Esophagus muscularis mucosa (tissue), 4 donors: ENCODE measurements around the gene FOSL2. TPM values are rescaled to one million over a fixed set of nuclear protein-coding genes. Genes with fewer than 3 reads are reported as not detected.

Experiments used
- DNase-seq: peaks from one replicate; pipeline ENCODE4 v3.0.0-alpha.2; 2017; ENCODE audit errors: extremely low spot score
- H3K27ac ChIP-seq, 4 donors: fragments of 200-600 bp; sonication (generic); replicated peaks in 1 of 4; 1 replicate in 3 of 4; 2 replicates in 1 of 4; pipeline ENCODE4 v1.5.1; 2016 to 2019; ENCODE audit warnings: mild to moderate bottlenecking in 1 of 4
- H3K27me3 ChIP-seq, 4 donors: fragments of 200-600 bp; sonication (generic); one replicate each; pipeline versions ENCODE4 v1.5.1 to v1.6.0; 2016 to 2019
- H3K36me3 ChIP-seq, 4 donors: fragments of 200-600 bp; sonication (generic); one replicate each; pipeline ENCODE4 v1.5.1; 2016 to 2019
- H3K4me1 ChIP-seq, 4 donors: fragments of 200-600 bp; sonication (generic); one replicate each; pipeline ENCODE4 v1.5.1; 2016 to 2019
- H3K4me3 ChIP-seq, 4 donors: fragments of 200-600 bp; sonication (generic); 1 replicate in 2 of 4; 2 replicates in 2 of 4; pipeline ENCODE4 v1.5.1; 2016 to 2019; ENCODE audit warnings: mild to moderate bottlenecking in 4 of 4, moderate library complexity in 1 of 4
- H3K9me3 ChIP-seq, 4 donors: fragments of 200-600 bp; sonication (generic); 1 replicate in 3 of 4; 2 replicates in 1 of 4; pipeline ENCODE4 v1.5.1; 2016 to 2019
- CTCF ChIP-seq, 3 experiments: fragments of 200-600 bp in 2 of 3; fragments of 450-650 bp in 1 of 3; sonication (generic) in 2 of 3; IDR thresholded peaks; one replicate each; pipeline ENCODE4 v1.5.1; 2017 to 2019; ENCODE audit warnings: antibody characterized with exemption in 3 of 3, mild to moderate bottlenecking in 2 of 3, moderate library complexity in 1 of 3
- EP300 ChIP-seq: sonication (generic); formaldehyde crosslinking; IDR thresholded peaks from one replicate; pipeline ENCODE4 v1.6.1; 2017; ENCODE audit warnings: antibody characterized with exemption
- POLR2A ChIP-seq: fragments of 450-650 bp; IDR thresholded peaks from one replicate; pipeline ENCODE4 v1.6.1; 2017; ENCODE audit warnings: antibody characterized with exemption, moderate library complexity, mild to moderate bottlenecking, low read depth
- POLR2AphosphoS5 ChIP-seq, 2 donors: sonication (generic); formaldehyde crosslinking; IDR thresholded peaks; one replicate each; pipeline ENCODE4 v1.6.1; 2017; ENCODE audit warnings: antibody characterized with exemption in 2 of 2
- WGBS: methylation state at CpG from one replicate; pipeline ENCODE4 v1.1.5; 2018; 5-methylcytosine and 5-hydroxymethylcytosine counted together
- intact Hi-C: fragments of 100-400 bp; cut with DNase I; formaldehyde crosslinking; loops from one replicate; pipeline ENCODE4 v1.15.1; 2023
- total RNA-seq, 4 donors: library from RNA; depleted of rRNA; stranded (reverse); fragments of >200 nt; gene quantifications; one replicate each; pipeline versions ENCODE4 v1.1.0 to v1.2.1, GENCODE V29; 2016

FOSL2 gene
- total RNA-seq, 4 donors from 2014 or later, result 68.9 to 332 (median 176) TPM

- DNase-seq, result no peak
- TF ChIP-seq POLR2AphosphoS5 (IDR thresholded peaks at IDR 0.05) (peak in 1 of 2 donors; percentile 3), CTCF (IDR thresholded peaks at IDR 0.05) (no peak)
- Histone ChIP-seq H3K27ac (peak overlapping the region; percentile 73 to 83 (median 82)), H3K9me3 (no peaks in the 10 kb centered on the region), H3K27me3 (no peaks in the 10 kb centered on the region), H3K4me1 (peaks cover 20 to 22% (median 21%) of the 10 kb centered on the region in 4 donors), H3K4me3 (no peak overlapping the region), H3K36me3 (no peaks in the 10 kb centered on the region)
- 93% methylated on average over 3 of the region's 6 CpGs for WGBS
- intact Hi-C loops, result no loop called here
Measured at GRCh38 chr2:28355521-28356094, 37.0 kb upstream of the FOSL2 start.

GRCh38 chr2:28356095-28356911, 36.4 kb upstream of the FOSL2 start:
- Histone ChIP-seq H3K27me3 (no peaks in the 10 kb centered on the region), H3K9me3 (no peaks in the 10 kb centered on the region), H3K4me3 (no peak overlapping the region), H3K27ac (peak overlapping the region; percentile 73 to 83 (median 82)), H3K4me1 (peaks cover 20 to 22% (median 21%) of the 10 kb centered on the region in 4 donors), H3K36me3 (no peaks in the 10 kb centered on the region)
- DNase-seq, result peak; percentile 96
- TF ChIP-seq POLR2AphosphoS5 (IDR thresholded peaks at IDR 0.05) (peak; percentile 69 to 84), EP300 (no peak)
- intact Hi-C loops, result no loop called here
- WGBS, result 12% methylated on average over 10 of the region's 17 CpGs

GRCh38 chr2:28357055-28357454, 35.6 kb upstream of the FOSL2 start:
- TF ChIP-seq POLR2A (no peak), EP300 (no peak), POLR2AphosphoS5 (IDR thresholded peaks at IDR 0.05) (no peak), CTCF (IDR thresholded peaks at IDR 0.05) (no peak)
- H3K4me3 ChIP-seq, result no peak overlapping the region
- intact Hi-C loops, result no loop called here

GRCh38 chr2:28357948-28358667, 34.5 kb upstream of the FOSL2 start:
- Histone ChIP-seq H3K27me3 (no peaks in the 10 kb centered on the region), H3K4me3 (no peak overlapping the region), H3K36me3 (no peaks in the 10 kb centered on the region), H3K27ac (no peak overlapping the region), H3K9me3 (no peaks in the 10 kb centered on the region), H3K4me1 (peaks cover 20 to 22% (median 21%) of the 10 kb centered on the region in 4 donors)
- intact Hi-C loops, result no loop called here
- no peak for TF ChIP-seq POLR2A
- no peak for TF ChIP-seq CTCF (IDR thresholded peaks at IDR 0.05)
- TF ChIP-seq POLR2AphosphoS5 (IDR thresholded peaks at IDR 0.05), result no peak
- no peak for TF ChIP-seq EP300
- no peak for DNase-seq
- 99% methylated on average over 7 of the region's 19 CpGs for WGBS

More at GRCh38 chr2:28357055-28357454, 35.6 kb upstream of the FOSL2 start:
- Histone ChIP-seq H3K27ac (peak overlapping the region; percentile 73 to 83 (median 82)), H3K4me1 (peaks cover 20 to 22% (median 21%) of the 10 kb centered on the region in 4 donors), H3K36me3 (no peaks in the 10 kb centered on the region), H3K27me3 (no peaks in the 10 kb centered on the region), H3K9me3 (no peaks in the 10 kb centered on the region)
- 91% methylated on average over 5 of the region's 5 CpGs for WGBS
- DNase-seq, result no peak

GRCh38 chr2:28358668-28359201, 33.9 kb upstream of the FOSL2 start:
- TF ChIP-seq POLR2A (no peak), POLR2AphosphoS5 (IDR thresholded peaks at IDR 0.05) (no peak), CTCF (IDR thresholded peaks at IDR 0.05) (no peak), EP300 (no peak)
- intact Hi-C loops, result no loop called here

More at GRCh38 chr2:28358668-28359201, 33.9 kb upstream of the FOSL2 start:
- no peak for DNase-seq
- Histone ChIP-seq H3K4me1 (peaks cover 20 to 22% (median 21%) of the 10 kb centered on the region in 4 donors), H3K9me3 (no peaks in the 10 kb centered on the region), H3K27ac (no peak overlapping the region), H3K4me3 (no peak overlapping the region), H3K36me3 (no peaks in the 10 kb centered on the region), H3K27me3 (no peaks in the 10 kb centered on the region)
- 83% methylated on average over 1 of the region's 7 CpGs for WGBS
